H1 (cell line): ENCODE data around the gene RBM4B.

Experiments
- CBX8 ChIP-seq: fragments of 300-800, 300-1000 bp; sonication (generic); IDR thresholded peaks from 2 replicates; pipeline ENCODE4 v1.7.1; 2016; ENCODE audit warnings: low read depth, low read length, borderline replicate concordance
- EGR1 ChIP-seq: IDR thresholded peaks from 2 replicates; pipeline ENCODE4 v1.6.1; 2011; ENCODE audit warnings: low read depth, low read length, borderline replicate concordance
- EZH2 ChIP-seq: fragments of 200-600 bp; sonication (generic); IDR thresholded peaks from 2 replicates; pipeline ENCODE4 v1.7.1; 2012; ENCODE audit warnings: low read depth, mild to moderate bottlenecking, moderate library complexity, low read length, inconsistent platforms; ENCODE audit not compliant: severe bottlenecking
- FOSL1 ChIP-seq: IDR thresholded peaks from 2 replicates; pipeline ENCODE4 v1.6.1; 2011; ENCODE audit warnings: mild to moderate bottlenecking, low read depth, low read length, moderate library complexity; ENCODE audit not compliant: insufficient read depth
- GABPA ChIP-seq: IDR thresholded peaks from 2 replicates; pipeline ENCODE4 v1.6.1; 2011; ENCODE audit warnings: mild to moderate bottlenecking, low read length, moderate library complexity, borderline replicate concordance; ENCODE audit not compliant: insufficient read depth
- HDAC6 ChIP-seq: IDR thresholded peaks from one replicate; pipeline ENCODE4 v1.7.1; 2012; ENCODE audit warnings: low read depth, mild to moderate bottlenecking, inconsistent platforms, low read length, moderate library complexity
- JUN ChIP-seq: IDR thresholded peaks from 2 replicates; pipeline ENCODE4 v1.6.1; 2011; ENCODE audit warnings: low read depth, mild to moderate bottlenecking, improper control_type of control experiment, low read length
- MAFK ChIP-seq: IDR thresholded peaks from 2 replicates; pipeline ENCODE4 v1.6.1; 2012; ENCODE audit warnings: low read depth, mild to moderate bottlenecking, improper control_type of control experiment, low read length
- POLR2A ChIP-seq, 2 experiments: IDR thresholded peaks; 1 replicate in 1 of 2; 2 replicates in 1 of 2; pipeline ENCODE4 v1.6.1; 2011; ENCODE audit warnings: low read depth in 2 of 2, low read length in 2 of 2, mild to moderate bottlenecking in 2 of 2; ENCODE audit errors: control extremely low read depth in 1 of 2
- POLR2AphosphoS5 ChIP-seq: IDR thresholded peaks from 2 replicates; pipeline ENCODE4 v1.6.1; 2011; ENCODE audit warnings: low read depth, low read length
- RXRA ChIP-seq: IDR thresholded peaks from 2 replicates; pipeline ENCODE4 v1.6.1; 2011; ENCODE audit warnings: low read depth, mild to moderate bottlenecking, low read length, moderate library complexity; ENCODE audit not compliant: insufficient read depth
- TAF1 ChIP-seq: IDR thresholded peaks from 2 replicates; pipeline ENCODE4 v1.6.1; 2011; ENCODE audit warnings: mild to moderate bottlenecking, low read depth, low read length
- ZNF274 ChIP-seq: IDR thresholded peaks from 2 replicates; pipeline ENCODE4 v1.7.0; 2012; ENCODE audit warnings: low read length, borderline replicate concordance; ENCODE audit errors: extremely low read depth
- TF ChIP-seq, protein P1 (sequence below), 3 experiments: IDR thresholded peaks; 1 replicate in 2 of 3; 2 replicates in 1 of 3; pipeline versions ENCODE4 v1.5.1 to v1.6.1; 2011; ENCODE audit warnings: low read length in 3 of 3, mild to moderate bottlenecking in 3 of 3, inconsistent platforms in 2 of 3, low read depth in 1 of 3, moderate library complexity in 1 of 3; ENCODE audit not compliant: insufficient read depth in 1 of 3; ENCODE audit errors: control extremely low read depth in 1 of 3

DNA sequence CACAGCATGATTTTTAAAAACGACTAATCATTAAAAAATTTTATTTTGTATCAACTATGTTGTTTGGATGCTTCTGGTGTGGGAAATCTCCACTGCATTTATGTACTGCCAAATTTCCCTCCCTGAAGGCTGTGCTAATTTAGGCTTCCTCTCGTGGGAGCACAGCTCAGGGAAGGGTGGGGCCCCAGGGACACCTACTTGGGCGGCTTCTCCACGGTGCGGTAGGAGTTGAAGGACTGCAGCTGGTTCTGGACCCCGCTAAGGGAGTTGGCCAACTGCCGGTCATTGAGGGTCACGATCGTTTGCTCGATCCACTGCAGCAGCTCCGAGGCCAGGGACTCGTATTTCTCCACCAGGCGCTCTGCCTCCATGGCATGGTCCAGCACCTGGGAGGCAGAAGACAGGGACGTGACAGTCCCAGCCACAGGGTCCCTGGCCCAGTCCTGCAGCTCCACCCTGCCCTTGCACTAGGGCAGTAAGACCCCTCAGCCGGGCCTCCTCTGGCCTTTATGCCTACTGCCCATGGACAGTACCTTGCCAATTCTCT, 32.8 kb upstream of the RBM4B start:
- no peak for TF ChIP-seq ZNF274
- TF ChIP-seq, protein P1, sequence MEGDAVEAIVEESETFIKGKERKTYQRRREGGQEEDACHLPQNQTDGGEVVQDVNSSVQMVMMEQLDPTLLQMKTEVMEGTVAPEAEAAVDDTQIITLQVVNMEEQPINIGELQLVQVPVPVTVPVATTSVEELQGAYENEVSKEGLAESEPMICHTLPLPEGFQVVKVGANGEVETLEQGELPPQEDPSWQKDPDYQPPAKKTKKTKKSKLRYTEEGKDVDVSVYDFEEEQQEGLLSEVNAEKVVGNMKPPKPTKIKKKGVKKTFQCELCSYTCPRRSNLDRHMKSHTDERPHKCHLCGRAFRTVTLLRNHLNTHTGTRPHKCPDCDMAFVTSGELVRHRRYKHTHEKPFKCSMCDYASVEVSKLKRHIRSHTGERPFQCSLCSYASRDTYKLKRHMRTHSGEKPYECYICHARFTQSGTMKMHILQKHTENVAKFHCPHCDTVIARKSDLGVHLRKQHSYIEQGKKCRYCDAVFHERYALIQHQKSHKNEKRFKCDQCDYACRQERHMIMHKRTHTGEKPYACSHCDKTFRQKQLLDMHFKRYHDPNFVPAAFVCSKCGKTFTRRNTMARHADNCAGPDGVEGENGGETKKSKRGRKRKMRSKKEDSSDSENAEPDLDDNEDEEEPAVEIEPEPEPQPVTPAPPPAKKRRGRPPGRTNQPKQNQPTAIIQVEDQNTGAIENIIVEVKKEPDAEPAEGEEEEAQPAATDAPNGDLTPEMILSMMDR (IDR thresholded peaks at IDR 0.05; ENCODE audit: control extremely low read depth in 1 of 3, insufficient read depth in 1 of 3, low read depth in 1 of 3, low read length in 3 of 3), result no peak
- TF ChIP-seq JUN, result no peak
- no peak for TF ChIP-seq POLR2A (IDR thresholded peaks at IDR 0.05; ENCODE audit: control extremely low read depth in 1 of 2, low read depth in 2 of 2, low read length in 2 of 2)
- TF ChIP-seq TAF1, result no peak
- no peak for TF ChIP-seq RXRA
- no peak for TF ChIP-seq FOSL1
- no peak for TF ChIP-seq EZH2
- TF ChIP-seq GABPA, result no peak
- no peak for TF ChIP-seq MAFK
- TF ChIP-seq EGR1, result no peak
- no peak for TF ChIP-seq CBX8
- TF ChIP-seq POLR2AphosphoS5, result no peak
- no peak for TF ChIP-seq HDAC6
